LHCN-M2 (cell line): ENCODE measurements around the gene OR51B6. TPM values are rescaled to one million over a fixed set of nuclear protein-coding genes. Genes with fewer than 3 reads are reported as not detected.
"Not testable (repeated sequence)": the region's sequence is repeated elsewhere in the genome, so short reads cannot be mapped to it uniquely, and the experiment has no call there.

Experiments used
- DNase-seq: peaks from one replicate; pipeline ENCODE4 v3.0.0-alpha.2; 2012; ENCODE audit warnings: low read depth
- total RNA-seq: library from RNA; depleted of rRNA; stranded (reverse); fragments of >200 nt; gene quantifications from 2 replicates; pipeline ENCODE4 v1.2.3, GENCODE V29; 2014; rRNA removed

OR51B6 gene
- total RNA-seq, 1 experiment from 2014 or later: not detected

GRCh38 chr11:5364214-5364613 is 12.9 kb downstream of the OR51B6 start:
- DNase-seq: peak; percentile 76

- not testable (repeated sequence) for DNase-seq
Measured at GRCh38 chr11:5366365-5366764, 15.1 kb downstream of the OR51B6 start.

GRCh38 chr11:5366856-5367255 is 15.5 kb downstream of the OR51B6 start:
- peak; percentile 7 for DNase-seq

- DNase-seq: peak; percentile 73
Measured at GRCh38 chr11:5367448-5368074, 16.3 kb downstream of the OR51B6 start.

- no peak for DNase-seq
Measured at GRCh38 chr11:5368502-5369043, 17.3 kb downstream of the OR51B6 start.

GRCh38 chr11:5369789-5370188 is 18.5 kb downstream of the OR51B6 start:
- peak; percentile 30 for DNase-seq

- DNase-seq: peak; percentile 59
Measured at GRCh38 chr11:5380740-5381342, 29.5 kb downstream of the OR51B6 start.

GRCh38 chr11:5383576-5383975 is 32.3 kb downstream of the OR51B6 start, which contains the start of gene OR51M1:
TSS of gene OR51M1 (plus strand) at chr11:5383812. CDS start at chr11:5389399, 5,587 bp downstream.
- no peak for DNase-seq

- no peak for DNase-seq
Measured at GRCh38 chr11:5384335-5384734, 33.0 kb downstream of the OR51B6 start.

GRCh38 chr11:5390210-5390609 is 38.9 kb downstream of the OR51B6 start:
- no peak for DNase-seq

- no peak for DNase-seq
Measured at GRCh38 chr11:5394091-5394490, 42.8 kb downstream of the OR51B6 start.

- no peak for DNase-seq
Measured at GRCh38 chr11:5398936-5399335, 47.6 kb downstream of the OR51B6 start.

Other genes starting within 250 kb of the OR51B6 start
- gene OR52A5, start 213.2 kb upstream of the OR51B6 start, total RNA-seq: not detected in 2 replicates
- not detected in 2 replicates for gene OR52A1, start 196.8 kb upstream of the OR51B6 start, total RNA-seq
- not detected in 2 replicates for gene OR51V1, start 150.8 kb upstream of the OR51B6 start, total RNA-seq
- not detected in 2 replicates for gene HBB, start 124.4 kb upstream of the OR51B6 start, total RNA-seq
- gene HBD, start 117.0 kb upstream of the OR51B6 start, total RNA-seq: not detected in 2 replicates
- not detected in 2 replicates for gene HBG1, start 101.7 kb upstream of the OR51B6 start, total RNA-seq
- gene HBG2, start 96.7 kb upstream of the OR51B6 start, total RNA-seq: not detected in 2 replicates
- not detected in 2 replicates for gene HBE1, start 81.6 kb upstream of the OR51B6 start, total RNA-seq
- gene OR51B4, start 49.6 kb upstream of the OR51B6 start, total RNA-seq: not detected in 2 replicates
- not detected in 2 replicates for gene OR51B2, start 27.2 kb upstream of the OR51B6 start, total RNA-seq
- not detected in 2 replicates for gene OR51B5, start 8.0 kb upstream of the OR51B6 start, total RNA-seq
- gene OR51M1, start 32.3 kb downstream of the OR51B6 start, total RNA-seq: not detected in 2 replicates
- not detected in 2 replicates for gene OR51Q1, start 70.6 kb downstream of the OR51B6 start, total RNA-seq
- gene OR51I1, start 90.0 kb downstream of the OR51B6 start, total RNA-seq: not detected in 2 replicates
- not detected in 2 replicates for gene OR51I2, start 97.8 kb downstream of the OR51B6 start, total RNA-seq
- gene OR52D1, start 137.2 kb downstream of the OR51B6 start, total RNA-seq: not detected in 2 replicates
- not detected in 2 replicates for gene UBQLN3, start 158.4 kb downstream of the OR51B6 start, total RNA-seq
- gene UBQLNL, start 165.2 kb downstream of the OR51B6 start, total RNA-seq: 0.06 TPM in 1 of 2 replicates, not detected in the other
- gene OR52H1, start 197.0 kb downstream of the OR51B6 start, total RNA-seq: not detected in 2 replicates
- not detected in 2 replicates for gene OR52B6, start 229.4 kb downstream of the OR51B6 start, total RNA-seq
- gene TRIM6, start 245.1 kb downstream of the OR51B6 start, total RNA-seq: 1.7 and 2.9 TPM in 2 replicates